ENCODE measurements around the gene AP1S3.
"Not testable (repeated sequence)": the region's sequence is repeated elsewhere in the genome, so short reads cannot be mapped to it uniquely, and the experiment has no call there.

AP1S3 gene

GRCh38 chr2:223822818-223823217 is 14.6 kb downstream of the AP1S3 start:
- H3K27me3 ChIP-seq (replicated peaks; ENCODE audit: control insufficient read depth, insufficient read depth, low read length): no peaks in the 10 kb centered on the region
- no peak overlapping the region for H3K4me3 ChIP-seq (replicated peaks; ENCODE audit: low read depth, low read length)
- DNase-seq (ENCODE audit: extremely low read depth, insufficient read length): no peak
- no peak for TF ChIP-seq CTCF (IDR thresholded peaks at IDR 0.05; ENCODE audit: insufficient read depth, low read length, poor library complexity, severe bottlenecking)
- H3K36me3 ChIP-seq (ENCODE audit: control insufficient read depth, insufficient read depth, low read length): no peaks in the 10 kb centered on the region

- no peak for DNase-seq (ENCODE audit: extremely low read depth, insufficient read length)
Measured at GRCh38 chr2:223820549-223820948, 16.8 kb downstream of the AP1S3 start.

GRCh38 chr2:223819891-223820290 is 17.5 kb downstream of the AP1S3 start:
- Histone ChIP-seq H3K36me3 (ENCODE audit: control insufficient read depth, insufficient read depth, low read length) (no peaks in the 10 kb centered on the region; the same call in 1 of the 2 replicates), H3K4me3 (replicated peaks; ENCODE audit: low read depth, low read length) (no peak overlapping the region), H3K27me3 (replicated peaks; ENCODE audit: control insufficient read depth, insufficient read depth, low read length) (no peaks in the 10 kb centered on the region)
- TF ChIP-seq CTCF (IDR thresholded peaks at IDR 0.05; ENCODE audit: insufficient read depth, low read length, poor library complexity, severe bottlenecking): no peak
- DNase-seq (ENCODE audit: extremely low read depth, insufficient read length): no peak

More at GRCh38 chr2:223820549-223820948, 16.8 kb downstream of the AP1S3 start:
- no peaks in the 10 kb centered on the region; the same call in 1 of the 2 replicates for H3K36me3 ChIP-seq (ENCODE audit: control insufficient read depth, insufficient read depth, low read length)
- no peak for TF ChIP-seq CTCF (IDR thresholded peaks at IDR 0.05; ENCODE audit: insufficient read depth, low read length, poor library complexity, severe bottlenecking)
- H3K27me3 ChIP-seq (replicated peaks; ENCODE audit: control insufficient read depth, insufficient read depth, low read length): no peaks in the 10 kb centered on the region
- no peak overlapping the region for H3K4me3 ChIP-seq (replicated peaks; ENCODE audit: low read depth, low read length)

GRCh38 chr2:223815884-223816570 is 21.4 kb downstream of the AP1S3 start:
- Histone ChIP-seq H3K4me3 (replicated peaks; ENCODE audit: low read depth, low read length) (no peak overlapping the region), H3K27me3 (replicated peaks; ENCODE audit: control insufficient read depth, insufficient read depth, low read length) (no peaks in the 10 kb centered on the region), H3K36me3 (ENCODE audit: control insufficient read depth, insufficient read depth, low read length) (no peaks in the 10 kb centered on the region; the same call in 1 of the 2 replicates)
- no peak for TF ChIP-seq CTCF (IDR thresholded peaks at IDR 0.05; ENCODE audit: insufficient read depth, low read length, poor library complexity, severe bottlenecking)
- DNase-seq (ENCODE audit: extremely low read depth, insufficient read length): no peak

GRCh38 chr2:223815186-223815883 is 22.0 kb downstream of the AP1S3 start:
- TF ChIP-seq CTCF (IDR thresholded peaks at IDR 0.05; ENCODE audit: insufficient read depth, low read length, poor library complexity, severe bottlenecking): no peak
- Histone ChIP-seq H3K36me3 (ENCODE audit: control insufficient read depth, insufficient read depth, low read length) (no peaks in the 10 kb centered on the region; the same call in 1 of the 2 replicates), H3K4me3 (replicated peaks; ENCODE audit: low read depth, low read length) (no peak overlapping the region), H3K27me3 (replicated peaks; ENCODE audit: control insufficient read depth, insufficient read depth, low read length) (no peaks in the 10 kb centered on the region)
- DNase-seq (ENCODE audit: extremely low read depth, insufficient read length): no peak

GRCh38 chr2:223814764-223815163 is 22.6 kb downstream of the AP1S3 start:
- not testable (repeated sequence) for H3K36me3 ChIP-seq (ENCODE audit: control insufficient read depth, insufficient read depth, low read length); DNase-seq (ENCODE audit: extremely low read depth, insufficient read length); H3K27me3 ChIP-seq (replicated peaks; ENCODE audit: control insufficient read depth, insufficient read depth, low read length); H3K4me3 ChIP-seq (replicated peaks; ENCODE audit: low read depth, low read length)
